ENCODE results near the gene SHC3.

DNA sequence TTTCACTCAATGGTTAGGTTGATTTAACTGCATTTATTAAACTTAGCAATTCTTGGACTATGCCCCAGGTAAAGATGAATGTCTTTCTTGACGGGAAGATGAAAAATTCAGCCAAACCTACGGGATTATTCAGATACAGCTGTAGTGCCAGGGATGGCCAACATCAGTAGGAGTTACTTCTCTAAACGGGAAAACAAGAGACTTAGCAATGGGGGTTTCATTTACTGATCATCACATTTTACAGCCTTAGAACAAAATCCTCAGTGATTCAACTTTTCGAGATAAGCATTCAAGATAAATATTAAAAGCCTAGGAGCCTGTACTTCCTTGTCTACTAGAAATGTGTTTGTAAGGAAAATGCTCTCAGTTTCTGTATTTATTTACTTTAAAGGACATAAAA lies 141.3 kb downstream of the SHC3 start:
- TF ChIP-seq, protein P1, sequence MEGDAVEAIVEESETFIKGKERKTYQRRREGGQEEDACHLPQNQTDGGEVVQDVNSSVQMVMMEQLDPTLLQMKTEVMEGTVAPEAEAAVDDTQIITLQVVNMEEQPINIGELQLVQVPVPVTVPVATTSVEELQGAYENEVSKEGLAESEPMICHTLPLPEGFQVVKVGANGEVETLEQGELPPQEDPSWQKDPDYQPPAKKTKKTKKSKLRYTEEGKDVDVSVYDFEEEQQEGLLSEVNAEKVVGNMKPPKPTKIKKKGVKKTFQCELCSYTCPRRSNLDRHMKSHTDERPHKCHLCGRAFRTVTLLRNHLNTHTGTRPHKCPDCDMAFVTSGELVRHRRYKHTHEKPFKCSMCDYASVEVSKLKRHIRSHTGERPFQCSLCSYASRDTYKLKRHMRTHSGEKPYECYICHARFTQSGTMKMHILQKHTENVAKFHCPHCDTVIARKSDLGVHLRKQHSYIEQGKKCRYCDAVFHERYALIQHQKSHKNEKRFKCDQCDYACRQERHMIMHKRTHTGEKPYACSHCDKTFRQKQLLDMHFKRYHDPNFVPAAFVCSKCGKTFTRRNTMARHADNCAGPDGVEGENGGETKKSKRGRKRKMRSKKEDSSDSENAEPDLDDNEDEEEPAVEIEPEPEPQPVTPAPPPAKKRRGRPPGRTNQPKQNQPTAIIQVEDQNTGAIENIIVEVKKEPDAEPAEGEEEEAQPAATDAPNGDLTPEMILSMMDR (IDR thresholded peaks at IDR 0.05): no peak
- TF ChIP-seq POLR2A (IDR thresholded peaks at IDR 0.05): no peak
